ENCODE results near the gene MPPED2.

The MPPED2 gene

GRCh38 chr11:30404136-30404535 is 182.0 kb downstream of the MPPED2 start:
- Histone ChIP-seq H3K4me3 (ENCODE audit: low read depth, low read length) (no peak overlapping the region), H3K36me3 (ENCODE audit: control insufficient read depth, insufficient read depth, low read length) (no peaks in the 10 kb centered on the region), H3K4me1 (ENCODE audit: control insufficient read depth, insufficient read depth, low read length) (peaks cover 4% of the 10 kb centered on the region), H3K9me3 (ENCODE audit: control insufficient read depth, insufficient read depth, low read length) (no peaks in the 10 kb centered on the region), H3K27me3 (ENCODE audit: control insufficient read depth, insufficient read depth, low read length) (peaks cover 35% of the 10 kb centered on the region), H3K9ac (ENCODE audit: low read depth, low read length) (no peak overlapping the region)

DNA sequence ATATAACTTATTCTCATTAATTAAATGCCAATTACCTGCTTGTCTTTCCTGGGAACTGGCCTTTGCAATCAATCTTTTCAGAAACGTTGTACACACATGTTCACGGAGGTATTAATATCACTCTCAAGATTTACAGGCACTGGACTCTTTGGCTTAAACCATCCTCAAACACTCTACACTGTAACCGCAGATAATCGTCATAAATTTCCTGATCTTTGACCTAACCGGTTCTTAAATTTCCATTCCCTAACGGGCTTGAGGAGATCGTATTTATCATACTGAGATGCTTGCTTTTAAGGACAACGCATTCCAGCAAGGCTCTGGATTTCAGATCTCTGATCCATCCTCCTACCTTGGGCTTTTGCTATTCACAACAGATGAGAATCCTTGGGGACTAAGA is 190.4 kb downstream of the MPPED2 start:
- H3K4me3 ChIP-seq (ENCODE audit: low read depth, low read length): no peak overlapping the region
- no peaks in the 10 kb centered on the region for H3K36me3 ChIP-seq (ENCODE audit: control insufficient read depth, insufficient read depth, low read length)
- no peaks in the 10 kb centered on the region for H3K4me1 ChIP-seq (ENCODE audit: control insufficient read depth, insufficient read depth, low read length)
- H3K27me3 ChIP-seq (ENCODE audit: control insufficient read depth, insufficient read depth, low read length): no peaks in the 10 kb centered on the region
- peaks cover 3% of the 10 kb centered on the region for H3K9me3 ChIP-seq (ENCODE audit: control insufficient read depth, insufficient read depth, low read length)
- H3K9ac ChIP-seq (ENCODE audit: low read depth, low read length): no peak overlapping the region

GRCh38 chr11:30393012-30393411 is 193.1 kb downstream of the MPPED2 start:
- Histone ChIP-seq H3K4me3 (ENCODE audit: low read depth, low read length) (no peak overlapping the region), H3K27me3 (ENCODE audit: control insufficient read depth, insufficient read depth, low read length) (no peaks in the 10 kb centered on the region), H3K9me3 (ENCODE audit: control insufficient read depth, insufficient read depth, low read length) (peaks cover 3% of the 10 kb centered on the region), H3K36me3 (ENCODE audit: control insufficient read depth, insufficient read depth, low read length) (no peaks in the 10 kb centered on the region), H3K9ac (ENCODE audit: low read depth, low read length) (no peak overlapping the region), H3K4me1 (ENCODE audit: control insufficient read depth, insufficient read depth, low read length) (no peaks in the 10 kb centered on the region)

DNA sequence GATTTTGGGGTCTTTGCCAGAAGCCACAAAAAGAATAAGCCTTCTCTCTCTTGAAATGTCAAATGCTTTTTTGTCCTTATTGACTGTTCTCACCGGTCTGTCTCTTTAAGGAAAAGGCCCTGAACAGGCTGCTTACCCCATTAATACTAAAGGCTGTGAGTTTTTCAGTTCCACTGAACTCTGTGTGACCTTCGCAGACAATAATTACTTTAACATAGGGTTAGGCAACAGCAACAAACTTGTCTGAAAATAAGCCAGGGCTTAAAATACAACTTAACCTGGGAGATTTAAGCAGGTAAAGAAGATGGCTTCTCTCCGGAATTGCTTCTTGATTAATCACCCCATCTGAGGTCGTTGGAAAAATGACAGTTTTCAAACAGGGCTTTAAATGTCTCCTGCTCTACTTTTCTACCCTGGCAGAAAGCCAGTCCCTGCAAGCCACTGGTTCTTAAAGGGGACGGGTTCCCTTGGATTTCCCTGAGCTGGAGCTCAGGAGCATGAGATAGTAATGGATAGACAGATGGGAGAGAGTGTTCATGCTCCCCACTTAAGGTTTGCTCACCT is 193.8 kb downstream of the MPPED2 start:
- Histone ChIP-seq H3K9ac (ENCODE audit: low read depth, low read length) (no peak overlapping the region), H3K4me1 (ENCODE audit: control insufficient read depth, insufficient read depth, low read length) (no peaks in the 10 kb centered on the region), H3K9me3 (ENCODE audit: control insufficient read depth, insufficient read depth, low read length) (peaks cover 3% of the 10 kb centered on the region), H3K4me3 (ENCODE audit: low read depth, low read length) (no peak overlapping the region), H3K27me3 (ENCODE audit: control insufficient read depth, insufficient read depth, low read length) (no peaks in the 10 kb centered on the region), H3K36me3 (ENCODE audit: control insufficient read depth, insufficient read depth, low read length) (no peaks in the 10 kb centered on the region)

DNA sequence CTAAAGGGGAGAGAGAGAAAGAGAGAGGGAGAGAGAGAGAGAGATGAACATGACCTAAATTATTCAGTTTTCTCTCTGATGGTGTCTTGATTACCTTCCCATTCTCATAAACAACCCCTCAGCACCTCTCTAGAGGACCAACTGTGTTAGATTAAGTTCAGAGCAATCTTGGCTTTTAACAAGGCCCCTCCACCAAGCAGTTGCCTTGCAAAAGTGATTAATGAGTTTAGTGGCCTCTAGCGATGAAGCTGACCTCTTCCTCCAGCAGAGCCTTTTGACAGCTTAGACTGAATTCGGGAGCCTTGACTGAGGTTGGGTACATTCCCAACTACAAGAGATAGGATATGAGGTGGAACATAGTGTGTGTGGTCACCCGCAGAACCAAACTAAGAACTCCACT is 197.2 kb downstream of the MPPED2 start:
- no peaks in the 10 kb centered on the region for H3K36me3 ChIP-seq (ENCODE audit: control insufficient read depth, insufficient read depth, low read length)
- no peaks in the 10 kb centered on the region for H3K27me3 ChIP-seq (ENCODE audit: control insufficient read depth, insufficient read depth, low read length)
- peaks cover under 1% of the 10 kb centered on the region for H3K9me3 ChIP-seq (ENCODE audit: control insufficient read depth, insufficient read depth, low read length)
- H3K4me3 ChIP-seq (ENCODE audit: low read depth, low read length): no peak overlapping the region
- no peaks in the 10 kb centered on the region for H3K4me1 ChIP-seq (ENCODE audit: control insufficient read depth, insufficient read depth, low read length)
- no peak overlapping the region for H3K9ac ChIP-seq (ENCODE audit: low read depth, low read length)

- Histone ChIP-seq H3K9ac (ENCODE audit: low read depth, low read length) (no peak overlapping the region), H3K36me3 (ENCODE audit: control insufficient read depth, insufficient read depth, low read length) (no peaks in the 10 kb centered on the region), H3K27me3 (ENCODE audit: control insufficient read depth, insufficient read depth, low read length) (no peaks in the 10 kb centered on the region), H3K4me1 (ENCODE audit: control insufficient read depth, insufficient read depth, low read length) (no peaks in the 10 kb centered on the region), H3K9me3 (ENCODE audit: control insufficient read depth, insufficient read depth, low read length) (no peaks in the 10 kb centered on the region), H3K4me3 (ENCODE audit: low read depth, low read length) (no peak overlapping the region)
These were observed 198.0 kb downstream of the MPPED2 start for GRCh38 chr11:30387891-30388861.

GRCh38 chr11:30381879-30382278 is 204.3 kb downstream of the MPPED2 start:
- H3K4me1 ChIP-seq (ENCODE audit: control insufficient read depth, insufficient read depth, low read length): no peaks in the 10 kb centered on the region
- no peaks in the 10 kb centered on the region for H3K9me3 ChIP-seq (ENCODE audit: control insufficient read depth, insufficient read depth, low read length)
- no peak overlapping the region for H3K9ac ChIP-seq (ENCODE audit: low read depth, low read length)
- H3K36me3 ChIP-seq (ENCODE audit: control insufficient read depth, insufficient read depth, low read length): no peaks in the 10 kb centered on the region
- no peak overlapping the region for H3K4me3 ChIP-seq (ENCODE audit: low read depth, low read length)
- H3K27me3 ChIP-seq (ENCODE audit: control insufficient read depth, insufficient read depth, low read length): no peaks in the 10 kb centered on the region

DNA sequence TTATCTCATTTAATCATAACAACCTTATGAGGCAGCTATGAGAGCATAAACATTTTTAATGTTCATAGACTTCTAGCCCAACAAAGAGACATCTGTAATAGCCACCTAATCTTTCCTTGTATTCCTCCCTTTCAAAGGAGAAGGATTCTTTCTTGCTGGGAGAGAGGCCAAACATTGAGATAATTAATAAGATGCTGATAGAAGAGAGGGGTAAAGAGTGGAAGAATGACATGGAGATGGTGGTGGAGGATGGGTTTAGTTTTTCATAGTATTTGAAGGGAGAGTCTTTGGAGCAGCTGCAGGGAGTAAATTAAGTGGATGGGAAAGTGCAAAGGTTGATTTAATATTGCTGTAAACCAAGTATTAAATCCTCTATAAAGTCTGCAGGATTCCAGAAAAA is 205.3 kb downstream of the MPPED2 start:
- no peaks in the 10 kb centered on the region for H3K4me1 ChIP-seq (ENCODE audit: control insufficient read depth, insufficient read depth, low read length)
- no peaks in the 10 kb centered on the region for H3K36me3 ChIP-seq (ENCODE audit: control insufficient read depth, insufficient read depth, low read length)
- H3K27me3 ChIP-seq (ENCODE audit: control insufficient read depth, insufficient read depth, low read length): no peaks in the 10 kb centered on the region
- H3K9ac ChIP-seq (ENCODE audit: low read depth, low read length): no peak overlapping the region
- no peaks in the 10 kb centered on the region for H3K9me3 ChIP-seq (ENCODE audit: control insufficient read depth, insufficient read depth, low read length)
- no peak overlapping the region for H3K4me3 ChIP-seq (ENCODE audit: low read depth, low read length)

GRCh38 chr11:30377347-30377746 is 208.8 kb downstream of the MPPED2 start:
- H3K9me3 ChIP-seq (ENCODE audit: control insufficient read depth, insufficient read depth, low read length): no peaks in the 10 kb centered on the region
- no peaks in the 10 kb centered on the region for H3K4me1 ChIP-seq (ENCODE audit: control insufficient read depth, insufficient read depth, low read length)
- H3K4me3 ChIP-seq (ENCODE audit: low read depth, low read length): no peak overlapping the region
- no peak overlapping the region for H3K9ac ChIP-seq (ENCODE audit: low read depth, low read length)
- H3K36me3 ChIP-seq (ENCODE audit: control insufficient read depth, insufficient read depth, low read length): no peaks in the 10 kb centered on the region
- no peaks in the 10 kb centered on the region for H3K27me3 ChIP-seq (ENCODE audit: control insufficient read depth, insufficient read depth, low read length)

DNA sequence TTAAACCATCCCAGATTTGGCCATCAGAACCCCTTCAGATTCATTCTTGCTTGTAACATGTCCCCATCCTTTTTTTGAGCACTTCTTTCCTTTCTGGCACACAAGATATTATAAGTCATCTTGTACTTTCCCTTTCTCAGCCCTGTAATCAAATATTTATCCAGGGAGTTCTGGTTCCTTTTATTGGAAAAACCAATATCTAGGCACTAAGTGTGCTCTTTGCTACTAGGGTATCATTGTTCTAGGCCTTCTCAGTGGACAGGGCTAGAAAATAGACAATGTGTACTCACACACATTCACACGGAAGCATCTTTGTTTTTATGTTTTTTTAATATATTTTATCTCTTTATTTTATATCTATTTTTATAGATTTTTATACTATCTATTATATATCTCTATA is 216.0 kb downstream of the MPPED2 start:
- no peaks in the 10 kb centered on the region for H3K4me1 ChIP-seq (ENCODE audit: control insufficient read depth, insufficient read depth, low read length)
- no peak overlapping the region for H3K4me3 ChIP-seq (ENCODE audit: low read depth, low read length)
- no peaks in the 10 kb centered on the region for H3K36me3 ChIP-seq (ENCODE audit: control insufficient read depth, insufficient read depth, low read length)
- H3K9ac ChIP-seq (ENCODE audit: low read depth, low read length): no peak overlapping the region
- H3K9me3 ChIP-seq (ENCODE audit: control insufficient read depth, insufficient read depth, low read length): no peaks in the 10 kb centered on the region
- H3K27me3 ChIP-seq (ENCODE audit: control insufficient read depth, insufficient read depth, low read length): no peaks in the 10 kb centered on the region

GRCh38 chr11:30368394-30368793 is 217.8 kb downstream of the MPPED2 start:
- Histone ChIP-seq H3K4me1 (ENCODE audit: control insufficient read depth, insufficient read depth, low read length) (peaks cover 6% of the 10 kb centered on the region), H3K36me3 (ENCODE audit: control insufficient read depth, insufficient read depth, low read length) (no peaks in the 10 kb centered on the region), H3K9ac (ENCODE audit: low read depth, low read length) (no peak overlapping the region), H3K27me3 (ENCODE audit: control insufficient read depth, insufficient read depth, low read length) (no peaks in the 10 kb centered on the region), H3K9me3 (ENCODE audit: control insufficient read depth, insufficient read depth, low read length) (no peaks in the 10 kb centered on the region), H3K4me3 (ENCODE audit: low read depth, low read length) (no peak overlapping the region)

Measured in iPS-15b (cell line).